ENCODE data around the gene PSMD14.
A peak's percentile ranks its signal among the peaks of the same experiment; 100 is the strongest.

PSMD14 gene

GRCh38 chr2:161386228-161386824 is 78.1 kb downstream of the PSMD14 start:
- no peak for DNase-seq

GRCh38 chr2:161388146-161388779 is 80.0 kb downstream of the PSMD14 start:
- no peak for DNase-seq

GRCh38 chr2:161391737-161392506 is 83.7 kb downstream of the PSMD14 start:
- no peak for DNase-seq

GRCh38 chr2:161400076-161400475 is 91.9 kb downstream of the PSMD14 start:
- DNase-seq, result no peak

- no peak for DNase-seq
Observed at GRCh38 chr2:161402297-161402696, 94.1 kb downstream of the PSMD14 start.

- no peak for DNase-seq
Observed at GRCh38 chr2:161406316-161406715, 98.1 kb downstream of the PSMD14 start.

- no peak for DNase-seq
Observed at GRCh38 chr2:161407597-161407996, 99.4 kb downstream of the PSMD14 start.

GRCh38 chr2:161409308-161409907 is 101.2 kb downstream of the PSMD14 start:
- no peak for DNase-seq

- DNase-seq, result no peak
Observed at GRCh38 chr2:161412346-161412745, 104.1 kb downstream of the PSMD14 start.

GRCh38 chr2:161414042-161415033 is 106.1 kb downstream of the PSMD14 start:
- peak; percentile 38 for DNase-seq

- no peak for DNase-seq
Observed at GRCh38 chr2:161415034-161415986, 107.1 kb downstream of the PSMD14 start.

- DNase-seq, result no peak
Observed at GRCh38 chr2:161415987-161416707, 107.9 kb downstream of the PSMD14 start, which contains the start of gene TBR1. Gene TBR1, plus strand, starts transcription at chr2:161416297. Its CDS starts 114 bp downstream, at chr2:161416411.

GRCh38 chr2:161416708-161417437 is 108.6 kb downstream of the PSMD14 start:
- no peak for DNase-seq

GRCh38 chr2:161417438-161418274 is 109.4 kb downstream of the PSMD14 start:
- DNase-seq, result no peak

GRCh38 chr2:161418275-161418714 is 110.1 kb downstream of the PSMD14 start:
- DNase-seq, result no peak

GRCh38 chr2:161418715-161419637 is 110.8 kb downstream of the PSMD14 start:
- DNase-seq, result no peak

- DNase-seq, result no peak
Observed at GRCh38 chr2:161419638-161420190, 111.5 kb downstream of the PSMD14 start.

Measured in hematopoietic multipotent progenitor cell treated with erythropoietin and hydrocortisone succinate and interleukin-3 and kit ligand, for 8 days (in vitro differentiated cells).